ENCODE data around the gene FREM3.
"Not testable (repeated sequence)": the region's sequence is repeated elsewhere in the genome, so short reads cannot be mapped to it uniquely, and the experiment has no call there.

The FREM3 gene

GRCh38 chr4:143700416-143701352, at the start of gene FREM3:
Gene FREM3, minus strand, starts transcription at chr4:143700675. Its CDS starts 0 bp downstream, at chr4:143700675.
- no peak for DNase-seq

GRCh38 chr4:143745874-143746273, 45.4 kb upstream of the FREM3 start:
- no peak for DNase-seq

GRCh38 chr4:143743591-143743990, 43.1 kb upstream of the FREM3 start:
- DNase-seq: no peak

- DNase-seq: no peak
Measured at GRCh38 chr4:143742834-143743233, 42.4 kb upstream of the FREM3 start.

- DNase-seq: no peak
Measured at GRCh38 chr4:143736861-143737260, 36.4 kb upstream of the FREM3 start.

GRCh38 chr4:143736061-143736460, 35.6 kb upstream of the FREM3 start:
- DNase-seq: not testable (repeated sequence)

GRCh38 chr4:143728166-143728565, 27.7 kb upstream of the FREM3 start:
- no peak for DNase-seq

- no peak for DNase-seq
Measured at GRCh38 chr4:143726714-143727113, 26.2 kb upstream of the FREM3 start.

GRCh38 chr4:143721317-143721716, 20.8 kb upstream of the FREM3 start:
- DNase-seq: no peak

- not testable (repeated sequence) for DNase-seq
Measured at GRCh38 chr4:143718748-143719147, 18.3 kb upstream of the FREM3 start.

- DNase-seq: no peak
Measured at GRCh38 chr4:143713955-143714625, 13.6 kb upstream of the FREM3 start.

GRCh38 chr4:143713553-143713952, 13.1 kb upstream of the FREM3 start:
- DNase-seq: no peak

GRCh38 chr4:143712155-143712550, 11.7 kb upstream of the FREM3 start:
- DNase-seq: no peak

GRCh38 chr4:143711543-143712154, 11.2 kb upstream of the FREM3 start:
- DNase-seq: no peak

GRCh38 chr4:143701365-143701764, 890 bp upstream of the FREM3 start:
- DNase-seq: no peak

- DNase-seq: no peak
Measured at GRCh38 chr4:143700046-143700415, 444 bp downstream of the FREM3 start.

GRCh38 chr4:143699331-143700045, 987 bp downstream of the FREM3 start:
- no peak for DNase-seq

GRCh38 chr4:143693856-143694255, 6.6 kb downstream of the FREM3 start:
- no peak for DNase-seq

GRCh38 chr4:143692241-143692640, 8.2 kb downstream of the FREM3 start:
- no peak for DNase-seq

GRCh38 chr4:143679434-143679833, 21.0 kb downstream of the FREM3 start:
- DNase-seq: no peak

GRCh38 chr4:143673629-143674028, 26.8 kb downstream of the FREM3 start:
- DNase-seq: not testable (repeated sequence)

- no peak for DNase-seq
Measured at GRCh38 chr4:143668930-143669552, 31.4 kb downstream of the FREM3 start.

- no peak for DNase-seq
Measured at GRCh38 chr4:143667461-143667860, 33.0 kb downstream of the FREM3 start.

Data from activated CD4-positive, alpha-beta T cell treated with anti-CD3 and anti-CD28 coated beads, Interleukin-2, amount 50 U/mL, for 1 hour (primary cell).